GM18498 (cell line): ENCODE measurements around the gene BCAS1.
A peak's percentile ranks its signal among the peaks of the same experiment; 100 is the strongest.
"Not testable (repeated sequence)": the region's sequence is repeated elsewhere in the genome, so short reads cannot be mapped to it uniquely, and the experiment has no call there.

Experiments used
- ATAC-seq: cut with Tn5 transposase; IDR thresholded peaks from one replicate; pipeline ENCODE4 v1.9.1; 2021; ENCODE audit warnings: mild to moderate bottlenecking, moderate library complexity; ENCODE audit not compliant: unreplicated experiment

The BCAS1 gene

GRCh38 chr20:53932655-53933192 lies 137.7 kb downstream of the BCAS1 start:
- ATAC-seq = not testable (repeated sequence)

GRCh38 chr20:53931597-53931996 lies 138.8 kb downstream of the BCAS1 start:
- no peak for ATAC-seq

GRCh38 chr20:53930651-53931504 lies 139.5 kb downstream of the BCAS1 start:
- no peak for ATAC-seq

- peak; percentile 66 for ATAC-seq
These were observed 140.3 kb downstream of the BCAS1 start for GRCh38 chr20:53929974-53930650.

- ATAC-seq = no peak
These were observed 141.0 kb downstream of the BCAS1 start for GRCh38 chr20:53929399-53929798.

- no peak for ATAC-seq
These were observed 142.4 kb downstream of the BCAS1 start for GRCh38 chr20:53927990-53928389.

- ATAC-seq = peak; percentile 59
These were observed 143.9 kb downstream of the BCAS1 start for GRCh38 chr20:53926428-53927028.

GRCh38 chr20:53925651-53926401 lies 144.6 kb downstream of the BCAS1 start:
- no peak for ATAC-seq

GRCh38 chr20:53923566-53924369 lies 146.6 kb downstream of the BCAS1 start:
- no peak for ATAC-seq

- ATAC-seq = peak; percentile 58
These were observed 147.5 kb downstream of the BCAS1 start for GRCh38 chr20:53922901-53923314.

- no peak for ATAC-seq
These were observed 148.9 kb downstream of the BCAS1 start for GRCh38 chr20:53921443-53921973.

- ATAC-seq = no peak
These were observed 149.6 kb downstream of the BCAS1 start for GRCh38 chr20:53920647-53921245.

- ATAC-seq = no peak
These were observed 150.5 kb downstream of the BCAS1 start for GRCh38 chr20:53919886-53920285.

- no peak for ATAC-seq
These were observed 151.4 kb downstream of the BCAS1 start for GRCh38 chr20:53918949-53919361.

GRCh38 chr20:53918020-53918311 lies 152.4 kb downstream of the BCAS1 start:
- no peak for ATAC-seq

- ATAC-seq = peak; percentile 78
These were observed 153.0 kb downstream of the BCAS1 start for GRCh38 chr20:53917145-53918019.

GRCh38 chr20:53916173-53916512 lies 154.3 kb downstream of the BCAS1 start:
- peak; percentile 1 for ATAC-seq

- ATAC-seq = peak; percentile 58
These were observed 154.8 kb downstream of the BCAS1 start for GRCh38 chr20:53915446-53916172.
